Colon (tissue), 2 donors: Measurements from ENCODE around the gene ICE1.
"Not testable (repeated sequence)": the region's sequence is repeated elsewhere in the genome, so short reads cannot be mapped to it uniquely, and the experiment has no call there.

Experiments used
- FAIRE-seq: peaks from 2 replicates; lab custom pipeline; 2012; peaks lifted over from hg19 to GRCh38; lab: Jason Lieb, UNC
- donor health status: control.
- donor health status: control.

ICE1 gene

GRCh38 chr5:5421961-5422818 is at the start of gene ICE1:
ICE1 (plus strand) TSS chr5:5422677; CDS start chr5:5422916, 239 bp downstream.
- no peak for FAIRE-seq

DNA sequence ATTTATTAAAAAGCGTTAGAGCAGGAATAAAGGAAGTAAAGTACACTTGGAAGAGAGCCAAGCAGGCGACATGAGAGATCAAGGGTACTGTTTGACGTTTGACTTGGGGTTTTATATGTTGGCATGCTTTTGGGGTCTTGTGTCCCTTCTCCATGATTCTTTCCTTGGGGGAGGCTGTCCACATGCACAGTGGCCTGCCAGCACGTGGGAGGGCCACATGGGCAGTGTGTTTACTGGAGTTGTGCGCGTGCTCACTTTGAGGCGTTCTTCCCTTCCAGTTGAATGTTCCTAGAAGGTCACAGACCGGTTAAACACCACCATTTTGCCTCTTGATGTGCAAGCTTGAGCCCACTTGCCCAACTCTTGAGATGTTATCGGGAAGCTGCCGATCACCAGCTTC is 49.5 kb upstream of the ICE1 start:
- FAIRE-seq: no peak

DNA sequence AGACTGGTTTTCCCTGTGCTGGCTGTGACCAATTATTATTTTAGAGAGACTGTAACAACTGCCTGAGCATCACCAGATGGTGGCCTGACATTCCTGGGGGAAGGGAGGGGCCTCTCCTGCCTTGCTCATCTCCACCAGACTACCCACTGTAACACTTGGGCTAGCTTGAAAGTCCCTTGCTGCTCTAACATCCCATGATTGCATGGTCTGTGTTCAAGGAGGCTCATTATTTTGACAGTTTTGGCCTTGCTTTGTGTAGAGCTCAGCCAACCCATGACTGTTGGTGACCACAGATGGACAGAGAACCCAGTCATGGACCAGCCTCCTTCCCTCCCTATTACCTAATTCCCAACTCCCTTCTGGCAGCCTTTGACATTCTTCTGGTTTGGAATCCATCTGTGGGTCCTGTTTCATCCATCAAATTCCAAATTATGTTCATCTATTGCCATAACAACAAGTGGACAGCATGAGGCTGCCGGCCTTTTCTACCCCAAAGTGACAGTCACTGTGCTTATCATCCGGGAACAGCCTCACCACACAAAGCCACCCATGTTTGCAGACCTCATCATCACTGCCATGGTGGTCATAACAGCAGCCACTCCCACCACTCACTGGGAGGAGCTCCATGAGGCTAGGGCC is 49.0 kb upstream of the ICE1 start:
- FAIRE-seq: no peak

DNA sequence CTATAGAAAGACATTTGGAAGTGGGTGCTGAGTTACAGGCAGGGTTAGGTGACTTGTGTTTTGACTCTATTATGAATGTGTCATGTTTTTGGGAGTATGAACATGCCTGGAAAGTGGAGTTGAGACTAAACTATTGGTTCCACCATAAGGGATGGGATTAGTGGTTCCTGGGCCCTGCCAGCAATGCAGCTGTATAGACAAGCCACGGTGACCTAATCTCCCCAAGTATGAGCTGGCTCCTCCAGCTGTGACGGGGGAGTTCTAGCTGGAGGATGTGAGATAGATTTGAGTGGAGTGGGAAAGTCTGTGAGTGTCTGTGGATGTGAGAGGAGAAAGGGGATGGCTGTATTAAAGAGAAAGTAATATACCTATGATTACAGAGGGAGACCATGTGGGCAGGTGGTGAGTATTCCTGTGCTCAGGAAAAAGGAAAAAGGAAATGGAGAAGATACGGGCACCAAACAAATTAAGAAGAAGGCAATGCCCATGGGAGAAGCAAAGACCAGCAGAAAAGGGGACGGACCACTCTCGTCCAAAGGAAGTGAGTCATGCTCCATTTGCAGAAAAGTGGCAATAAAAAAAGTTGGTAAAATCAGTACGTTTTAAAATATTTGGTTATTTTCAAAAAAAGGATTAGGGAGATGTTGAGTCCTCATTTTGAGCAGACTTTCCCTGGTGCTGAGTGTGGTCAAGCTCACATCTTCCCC is 48.3 kb upstream of the ICE1 start:
- no peak for FAIRE-seq

- no peak for FAIRE-seq
Measured at GRCh38 chr5:5377780-5378179, 44.7 kb upstream of the ICE1 start.

DNA sequence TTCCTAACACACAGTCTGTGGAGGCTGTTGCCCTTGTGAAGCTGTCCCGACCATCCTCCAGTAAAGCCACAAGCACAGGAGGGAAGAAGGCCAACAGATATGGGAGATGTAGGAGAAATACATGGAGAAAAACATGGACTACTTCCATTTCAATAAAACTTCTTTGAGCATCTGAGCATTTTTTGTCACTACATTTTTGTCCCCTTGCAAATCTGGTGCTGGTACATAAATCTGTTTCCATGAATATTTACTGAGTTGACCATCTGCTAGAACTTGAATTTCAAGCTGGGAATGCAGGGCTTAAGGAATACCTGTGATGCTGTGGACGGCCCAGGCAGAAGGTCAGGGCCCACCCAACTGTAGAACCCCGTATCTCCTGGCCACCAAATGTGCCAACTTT is 43.9 kb upstream of the ICE1 start:
- no peak for FAIRE-seq

DNA sequence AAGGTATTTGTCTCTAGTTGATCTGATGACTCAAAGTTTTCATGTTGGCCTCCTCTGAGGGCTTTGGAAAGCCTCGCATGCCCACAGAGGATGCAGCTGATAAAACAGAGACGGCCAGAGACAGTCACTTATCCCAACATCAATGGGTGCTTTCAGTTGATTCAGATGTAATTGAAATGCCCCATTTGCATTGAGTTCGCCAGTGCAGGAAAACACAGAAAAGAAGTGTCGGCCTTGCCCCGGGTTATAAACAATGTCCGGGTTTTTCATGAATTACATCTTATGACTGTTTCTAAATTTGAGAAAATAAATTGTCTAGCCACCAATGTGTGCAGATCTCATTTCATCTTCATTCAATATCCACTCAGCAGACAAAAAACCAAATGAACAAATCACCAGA is 42.2 kb upstream of the ICE1 start:
- no peak for FAIRE-seq

GRCh38 chr5:5381310-5381913 is 41.1 kb upstream of the ICE1 start:
- no peak for FAIRE-seq

GRCh38 chr5:5383461-5383860 is 39.0 kb upstream of the ICE1 start:
- no peak for FAIRE-seq

DNA sequence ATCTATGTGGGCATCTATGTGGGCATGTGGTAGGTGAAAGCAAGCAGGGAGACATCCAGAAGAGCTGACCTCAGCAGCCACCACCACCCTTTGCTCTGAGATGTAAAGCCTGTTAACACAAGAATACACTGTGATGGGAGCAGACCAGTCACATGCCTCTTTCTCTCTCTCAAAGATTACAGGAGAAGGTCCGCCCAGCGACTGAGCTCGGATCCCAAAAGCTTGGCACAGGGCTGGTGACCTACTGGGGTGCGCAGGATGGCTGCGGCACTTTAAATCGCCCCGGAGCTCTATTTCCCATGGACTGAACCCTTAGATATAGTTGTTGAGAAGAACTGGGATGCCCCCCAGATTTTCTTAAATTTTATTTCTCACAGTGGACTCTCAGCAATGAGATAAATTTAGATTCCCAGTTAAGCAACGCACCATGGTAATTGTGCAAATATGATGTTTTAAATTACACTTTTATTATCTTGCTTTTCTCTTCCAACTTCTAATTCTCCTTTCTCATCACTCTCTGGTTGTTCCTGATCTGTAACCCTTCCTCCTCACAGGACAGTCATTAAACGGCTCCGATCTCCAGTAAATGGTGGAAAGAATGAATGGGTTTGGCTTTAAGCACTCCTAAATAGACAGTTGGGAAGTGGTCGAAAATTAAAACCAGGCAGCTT is 37.7 kb upstream of the ICE1 start:
- no peak for FAIRE-seq

DNA sequence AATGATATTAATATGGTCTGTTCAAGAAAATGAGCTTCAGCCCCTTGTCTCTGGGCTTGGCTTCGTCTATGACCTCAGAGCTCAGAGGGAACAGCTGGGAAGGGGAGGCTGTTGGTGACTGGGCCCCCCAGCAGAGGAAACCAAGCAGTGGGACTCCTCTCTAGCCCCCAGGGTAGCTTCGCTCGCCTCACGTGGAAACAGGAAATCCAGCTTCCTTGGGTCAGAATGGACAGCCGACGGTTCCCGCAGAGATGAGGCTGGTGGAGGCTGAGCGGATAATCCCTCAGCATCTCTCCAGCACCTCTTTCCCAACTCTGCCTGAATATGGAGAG is 37.2 kb upstream of the ICE1 start:
- no peak for FAIRE-seq

DNA sequence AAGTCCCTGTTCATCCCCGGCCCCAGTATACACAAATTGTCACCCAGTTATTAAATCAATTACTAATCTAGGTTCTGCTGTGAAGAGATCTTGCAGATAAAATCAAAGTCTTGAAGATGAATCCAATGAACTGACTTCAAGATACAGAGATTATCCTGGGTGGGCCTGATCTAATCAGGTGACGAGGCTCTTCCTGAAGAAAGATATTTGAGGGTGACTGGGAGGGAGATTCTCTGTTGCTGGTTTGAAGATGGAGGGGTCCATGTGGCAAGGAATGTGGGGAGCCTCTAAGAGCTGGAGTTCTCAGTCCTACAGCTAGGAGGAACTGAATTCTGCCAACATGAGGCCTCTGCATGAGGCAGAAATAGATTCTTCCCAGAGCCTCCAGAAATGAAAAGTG is 36.1 kb upstream of the ICE1 start:
- FAIRE-seq: no peak

GRCh38 chr5:5387192-5387591 is 35.3 kb upstream of the ICE1 start:
- FAIRE-seq: no peak

DNA sequence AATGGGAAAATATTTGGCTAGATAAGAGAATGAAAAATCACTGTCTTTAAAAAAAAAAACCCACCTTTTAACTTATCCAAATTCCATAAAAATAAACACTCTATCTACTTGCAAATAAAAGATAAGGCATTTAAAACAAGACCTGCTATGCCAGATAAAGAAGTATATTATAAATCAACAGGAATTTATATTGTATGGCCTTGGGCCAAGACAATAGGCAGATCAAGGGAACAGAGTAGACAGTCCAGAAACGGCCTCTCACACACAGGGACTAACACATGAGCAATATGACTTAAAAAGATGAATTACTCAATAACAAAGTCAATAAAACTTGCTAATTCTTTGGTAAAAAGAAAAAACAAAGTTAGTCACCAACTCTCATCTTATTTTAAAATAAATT is 34.7 kb upstream of the ICE1 start:
- no peak for FAIRE-seq

DNA sequence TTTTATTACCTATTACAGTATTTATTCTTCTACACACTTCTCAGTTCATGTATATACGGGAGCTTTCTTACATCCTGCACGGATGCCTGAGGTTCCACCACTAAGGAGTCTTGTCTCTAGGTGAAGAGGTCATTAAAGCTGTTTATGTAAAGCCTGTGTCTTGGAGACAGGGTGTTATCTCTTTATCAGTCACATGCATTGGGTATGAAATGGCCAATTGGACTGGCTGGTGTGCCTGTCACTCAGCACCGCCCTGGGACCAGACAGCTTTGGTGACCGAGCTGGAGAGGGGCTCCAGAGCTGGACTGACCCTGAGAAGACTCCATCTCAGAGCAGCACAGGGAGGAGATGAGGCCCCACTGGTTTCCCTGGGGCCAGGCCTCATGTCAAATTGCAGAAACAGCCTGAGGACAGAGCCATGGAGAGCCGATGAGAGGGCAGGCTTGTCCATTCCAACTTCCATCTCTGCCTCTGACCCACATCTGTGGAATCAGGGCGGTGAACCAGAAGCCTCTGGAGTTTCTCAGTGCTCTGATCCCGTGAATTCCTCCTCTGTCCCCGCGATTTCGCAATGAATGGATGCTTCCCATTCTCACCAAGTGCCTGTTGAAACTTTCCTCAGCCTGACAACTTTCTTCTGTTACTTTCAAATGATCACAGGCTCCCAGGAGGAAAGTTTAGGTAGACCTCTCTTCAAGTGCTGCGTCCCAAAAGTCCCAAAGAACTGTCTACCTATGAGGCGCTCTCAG is 32.2 kb upstream of the ICE1 start:
- not testable (repeated sequence) for FAIRE-seq

DNA sequence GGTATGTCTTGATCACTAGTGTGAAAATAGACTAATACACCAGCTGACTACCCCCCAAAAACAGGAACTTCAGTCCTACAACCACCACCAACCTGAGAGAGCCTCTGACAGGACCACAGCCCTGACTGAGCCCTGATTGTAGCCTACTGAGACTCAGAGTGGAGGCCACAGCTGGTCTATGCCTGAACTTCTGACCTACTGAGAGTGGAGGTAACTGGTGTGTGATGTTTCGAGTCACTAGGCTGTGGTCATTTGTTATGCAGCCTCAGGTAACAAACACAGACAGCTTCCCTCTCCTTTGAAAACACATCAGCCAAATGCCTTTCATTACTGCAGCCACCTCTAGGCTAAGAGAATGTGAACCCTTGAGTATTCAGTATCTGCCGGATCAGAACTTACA is 30.0 kb upstream of the ICE1 start:
- FAIRE-seq: not testable (repeated sequence)

- FAIRE-seq: not testable (repeated sequence)
Measured at GRCh38 chr5:5394384-5394986, 28.0 kb upstream of the ICE1 start.

DNA sequence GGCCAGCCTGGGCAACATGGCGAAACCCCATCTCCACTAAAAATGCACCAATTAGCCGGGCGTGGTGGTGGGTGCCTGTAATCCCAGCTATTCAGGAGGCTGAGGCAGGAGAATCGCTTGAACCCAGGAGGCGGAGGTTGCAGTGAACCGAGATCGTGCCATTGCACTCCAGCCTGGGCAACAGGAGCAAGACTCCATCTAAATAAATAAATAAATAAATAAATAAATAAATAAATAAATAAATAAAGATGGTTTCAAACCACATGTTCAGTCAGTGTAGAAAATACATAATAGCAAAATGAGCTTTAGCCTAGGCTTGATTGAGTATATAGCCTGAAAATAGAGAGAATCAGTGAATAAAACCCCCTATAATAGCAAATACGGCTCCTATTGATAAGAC is 27.4 kb upstream of the ICE1 start:
- FAIRE-seq: not testable (repeated sequence)

GRCh38 chr5:5398071-5398470 is 24.4 kb upstream of the ICE1 start:
- FAIRE-seq: no peak

GRCh38 chr5:5401095-5401494 is 21.4 kb upstream of the ICE1 start:
- no peak for FAIRE-seq

DNA sequence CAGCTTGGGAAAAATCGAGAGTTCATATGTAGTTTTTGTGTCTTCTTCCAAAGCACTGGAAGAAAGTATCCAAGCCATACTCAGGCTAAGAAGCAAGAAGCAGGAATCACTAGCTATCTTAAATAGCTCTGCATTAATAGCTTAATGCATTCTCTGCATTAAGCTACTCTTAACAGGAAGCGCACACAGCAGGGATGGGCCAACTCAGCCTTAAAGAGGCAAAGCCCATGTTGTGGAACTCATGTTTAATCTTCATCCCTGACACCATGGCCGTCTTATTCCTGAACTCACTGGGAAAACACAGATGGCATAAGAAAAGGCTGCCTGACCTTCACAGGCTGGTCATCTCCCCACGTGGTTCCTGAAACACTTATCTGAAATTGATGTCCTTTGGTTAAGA is 18.7 kb upstream of the ICE1 start:
- no peak for FAIRE-seq
